NCI-H2107 treated with DMSO at 0.1 percent for 48 hours (cell line): ENCODE results near the gene IL20.
"Not testable (repeated sequence)": the region's sequence is repeated elsewhere in the genome, so short reads cannot be mapped to it uniquely, and the experiment has no call there.

Experiments used
- DNase-seq: peaks from one replicate; lab custom pipeline; 2025; ENCODE audit not compliant: unreplicated experiment; lab: John Stamatoyannopoulos, UW

The IL20 gene

GRCh38 chr1:206842854-206843253 lies 22.6 kb upstream of the IL20 start:
- DNase-seq = no peak

GRCh38 chr1:206843626-206844025 lies 21.8 kb upstream of the IL20 start:
- no peak for DNase-seq

- DNase-seq = no peak
These were observed 18.9 kb upstream of the IL20 start for GRCh38 chr1:206846487-206846886.

- DNase-seq = no peak
These were observed 18.0 kb upstream of the IL20 start for GRCh38 chr1:206847337-206847834.

GRCh38 chr1:206847946-206848345 lies 17.5 kb upstream of the IL20 start:
- no peak for DNase-seq

- DNase-seq = no peak
These were observed 15.0 kb upstream of the IL20 start for GRCh38 chr1:206850401-206850800.

GRCh38 chr1:206851341-206852010 lies 13.9 kb upstream of the IL20 start:
- DNase-seq = no peak

- not testable (repeated sequence) for DNase-seq
These were observed 12.8 kb upstream of the IL20 start for GRCh38 chr1:206852662-206853061.

GRCh38 chr1:206853696-206854095 lies 11.7 kb upstream of the IL20 start:
- not testable (repeated sequence) for DNase-seq

GRCh38 chr1:206854401-206855129 lies 10.9 kb upstream of the IL20 start:
- no peak for DNase-seq

- DNase-seq = no peak
These were observed 9.6 kb upstream of the IL20 start for GRCh38 chr1:206855859-206856258.

GRCh38 chr1:206856674-206857464 lies 8.6 kb upstream of the IL20 start:
- DNase-seq = no peak

- no peak for DNase-seq
These were observed 6.3 kb upstream of the IL20 start for GRCh38 chr1:206859082-206859521.

GRCh38 chr1:206860165-206860564 lies 5.3 kb upstream of the IL20 start:
- DNase-seq = no peak

GRCh38 chr1:206863266-206863665 lies 2.2 kb upstream of the IL20 start:
- DNase-seq = no peak

GRCh38 chr1:206866062-206866461 lies 639 bp downstream of the IL20 start:
- no peak for DNase-seq

- DNase-seq = no peak
These were observed 1.8 kb downstream of the IL20 start for GRCh38 chr1:206867239-206867638.

- no peak for DNase-seq
These were observed 2.3 kb downstream of the IL20 start for GRCh38 chr1:206867716-206868115.

GRCh38 chr1:206868264-206868663 lies 2.8 kb downstream of the IL20 start:
- no peak for DNase-seq

GRCh38 chr1:206872139-206872538 lies 6.7 kb downstream of the IL20 start:
- DNase-seq = no peak

- no peak for DNase-seq
These were observed 8.3 kb downstream of the IL20 start for GRCh38 chr1:206873603-206874188.
